ENCODE results near the gene RGL4.

GRCh38 chr22:23684561-23685031 is 6.2 kb upstream of the RGL4 start:
- no peak for TF ChIP-seq CTCF (IDR thresholded peaks at IDR 0.05)
- TF ChIP-seq POLR2A (IDR thresholded peaks at IDR 0.05) = no peak
- no peak for TF ChIP-seq EP300 (IDR thresholded peaks at IDR 0.05)
- no peak for TF ChIP-seq POLR2AphosphoS5 (IDR thresholded peaks at IDR 0.05)

All from stomach (tissue), 4 donors.